ENCODE data around the gene PPL.

The PPL gene

DNA sequence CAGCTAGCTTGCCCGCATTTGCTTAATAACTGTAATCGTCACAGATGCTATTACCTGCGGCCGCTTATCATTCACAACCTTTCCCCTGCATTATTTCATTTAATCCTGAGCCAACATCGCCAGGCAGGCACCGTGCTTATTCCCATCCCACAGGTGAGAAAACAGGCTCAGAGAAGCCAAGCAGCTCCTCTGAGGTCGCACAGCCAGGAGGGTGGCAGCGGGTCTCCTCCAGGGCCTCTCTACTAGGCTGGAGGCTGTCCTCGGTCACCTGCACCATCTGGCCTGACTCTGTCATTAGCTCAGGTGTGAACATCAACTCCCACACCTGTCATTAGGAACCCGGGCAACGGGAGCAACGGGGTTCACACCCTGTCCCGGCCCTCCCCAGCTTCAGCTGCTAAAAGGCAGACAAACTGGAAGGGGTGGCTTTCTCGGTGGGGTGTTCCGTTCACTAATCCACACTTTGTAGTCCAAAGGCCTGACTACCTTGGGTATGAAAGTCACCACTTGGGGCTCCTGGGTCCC, 3.0 kb downstream of the PPL start:
- no peak for TF ChIP-seq TCF12 (IDR thresholded peaks at IDR 0.05; ENCODE audit: low read depth)
- TF ChIP-seq YY1 (IDR thresholded peaks at IDR 0.05; ENCODE audit: low read depth), result no peak
- TF ChIP-seq, protein P1, sequence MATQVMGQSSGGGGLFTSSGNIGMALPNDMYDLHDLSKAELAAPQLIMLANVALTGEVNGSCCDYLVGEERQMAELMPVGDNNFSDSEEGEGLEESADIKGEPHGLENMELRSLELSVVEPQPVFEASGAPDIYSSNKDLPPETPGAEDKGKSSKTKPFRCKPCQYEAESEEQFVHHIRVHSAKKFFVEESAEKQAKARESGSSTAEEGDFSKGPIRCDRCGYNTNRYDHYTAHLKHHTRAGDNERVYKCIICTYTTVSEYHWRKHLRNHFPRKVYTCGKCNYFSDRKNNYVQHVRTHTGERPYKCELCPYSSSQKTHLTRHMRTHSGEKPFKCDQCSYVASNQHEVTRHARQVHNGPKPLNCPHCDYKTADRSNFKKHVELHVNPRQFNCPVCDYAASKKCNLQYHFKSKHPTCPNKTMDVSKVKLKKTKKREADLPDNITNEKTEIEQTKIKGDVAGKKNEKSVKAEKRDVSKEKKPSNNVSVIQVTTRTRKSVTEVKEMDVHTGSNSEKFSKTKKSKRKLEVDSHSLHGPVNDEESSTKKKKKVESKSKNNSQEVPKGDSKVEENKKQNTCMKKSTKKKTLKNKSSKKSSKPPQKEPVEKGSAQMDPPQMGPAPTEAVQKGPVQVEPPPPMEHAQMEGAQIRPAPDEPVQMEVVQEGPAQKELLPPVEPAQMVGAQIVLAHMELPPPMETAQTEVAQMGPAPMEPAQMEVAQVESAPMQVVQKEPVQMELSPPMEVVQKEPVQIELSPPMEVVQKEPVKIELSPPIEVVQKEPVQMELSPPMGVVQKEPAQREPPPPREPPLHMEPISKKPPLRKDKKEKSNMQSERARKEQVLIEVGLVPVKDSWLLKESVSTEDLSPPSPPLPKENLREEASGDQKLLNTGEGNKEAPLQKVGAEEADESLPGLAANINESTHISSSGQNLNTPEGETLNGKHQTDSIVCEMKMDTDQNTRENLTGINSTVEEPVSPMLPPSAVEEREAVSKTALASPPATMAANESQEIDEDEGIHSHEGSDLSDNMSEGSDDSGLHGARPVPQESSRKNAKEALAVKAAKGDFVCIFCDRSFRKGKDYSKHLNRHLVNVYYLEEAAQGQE (IDR thresholded peaks at IDR 0.05; ENCODE audit: low read depth), result no peak

DNA sequence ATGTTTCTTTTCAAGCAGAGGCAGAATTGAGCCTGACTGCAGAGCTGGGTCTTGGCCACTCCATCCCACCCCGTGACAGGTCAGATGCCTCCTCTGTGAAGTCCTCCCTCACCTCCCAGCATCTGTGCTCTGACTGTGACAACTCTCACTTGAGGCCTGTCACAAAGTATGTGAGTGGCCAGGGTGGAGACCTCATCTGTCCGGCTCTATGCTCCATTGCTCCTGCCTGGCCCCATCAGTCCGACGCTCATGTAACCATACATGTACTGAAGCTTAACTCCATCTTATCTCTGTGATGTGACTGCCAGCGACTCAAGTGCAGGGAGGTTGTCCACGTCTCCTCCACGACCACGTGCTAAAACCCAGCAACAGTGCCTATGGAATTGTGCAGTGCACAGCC, 3.5 kb downstream of the PPL start:
- no peak for TF ChIP-seq NFIC (IDR thresholded peaks at IDR 0.05)
- no peak for TF ChIP-seq EGR1 (IDR thresholded peaks at IDR 0.05)
- TF ChIP-seq, protein P2, sequence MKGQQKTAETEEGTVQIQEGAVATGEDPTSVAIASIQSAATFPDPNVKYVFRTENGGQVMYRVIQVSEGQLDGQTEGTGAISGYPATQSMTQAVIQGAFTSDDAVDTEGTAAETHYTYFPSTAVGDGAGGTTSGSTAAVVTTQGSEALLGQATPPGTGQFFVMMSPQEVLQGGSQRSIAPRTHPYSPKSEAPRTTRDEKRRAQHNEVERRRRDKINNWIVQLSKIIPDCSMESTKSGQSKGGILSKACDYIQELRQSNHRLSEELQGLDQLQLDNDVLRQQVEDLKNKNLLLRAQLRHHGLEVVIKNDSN (IDR thresholded peaks at IDR 0.05), result no peak

DNA sequence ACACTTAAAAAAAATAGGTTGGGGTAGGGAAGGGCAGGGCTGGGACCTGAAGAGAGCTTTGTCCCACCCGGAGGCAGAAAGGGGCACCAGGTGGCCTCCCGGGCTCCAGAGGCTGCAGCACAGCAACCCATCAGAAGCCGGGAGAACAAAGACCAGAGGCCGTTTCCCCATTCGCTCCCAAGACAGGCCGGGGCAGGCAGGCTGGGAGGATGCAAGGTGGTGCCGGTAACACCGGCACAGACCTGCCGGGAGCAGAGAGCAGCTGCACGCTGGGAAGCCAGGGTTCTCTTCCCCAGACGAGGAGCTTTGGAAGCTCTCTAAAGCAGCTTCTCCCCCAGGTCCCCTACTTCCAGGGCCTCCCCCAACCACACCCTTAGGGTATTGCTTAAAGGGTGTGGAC, 5.6 kb downstream of the PPL start:
- TF ChIP-seq CREB1 (IDR thresholded peaks at IDR 0.05; ENCODE audit: low read depth) (no peak), TEAD4 (IDR thresholded peaks at IDR 0.05) (no peak), NFIC (IDR thresholded peaks at IDR 0.05) (no peak), CEBPB (IDR thresholded peaks at IDR 0.05) (no peak), ZBTB7A (IDR thresholded peaks at IDR 0.05; ENCODE audit: low read depth) (no peak), FOXM1 (IDR thresholded peaks at IDR 0.05; ENCODE audit: borderline replicate concordance, low read depth) (no peak), RAD21 (IDR thresholded peaks at IDR 0.05; ENCODE audit: low read depth) (no peak), EGR1 (IDR thresholded peaks at IDR 0.05) (no peak), EP300 (IDR thresholded peaks at IDR 0.05; ENCODE audit: borderline replicate concordance) (no peak)
- TF ChIP-seq, protein P1 (IDR thresholded peaks at IDR 0.05; ENCODE audit: low read depth), result no peak

DNA sequence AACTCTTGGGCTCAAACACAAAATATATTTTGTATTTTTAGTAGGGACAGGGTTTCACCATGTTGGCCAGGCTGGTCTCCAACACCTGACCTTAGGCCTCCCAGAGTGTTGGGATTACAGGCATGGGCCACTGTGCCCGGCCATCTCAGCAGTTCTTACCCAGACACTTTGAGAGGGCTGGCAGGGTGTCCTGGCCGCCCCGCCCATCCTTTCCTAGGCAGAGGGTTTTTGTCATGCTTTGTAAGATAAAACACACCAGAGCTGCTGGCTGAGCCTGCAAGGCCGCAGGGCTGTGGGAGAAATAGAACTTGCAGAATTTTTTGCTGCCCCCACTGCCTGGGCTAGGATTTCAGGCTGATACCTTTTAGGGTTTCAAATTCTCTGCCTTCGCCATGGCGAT, 8.7 kb downstream of the PPL start:
- TF ChIP-seq, protein P3, sequence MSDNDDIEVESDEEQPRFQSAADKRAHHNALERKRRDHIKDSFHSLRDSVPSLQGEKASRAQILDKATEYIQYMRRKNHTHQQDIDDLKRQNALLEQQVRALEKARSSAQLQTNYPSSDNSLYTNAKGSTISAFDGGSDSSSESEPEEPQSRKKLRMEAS (IDR thresholded peaks at IDR 0.05), result no peak
- no peak for TF ChIP-seq TEAD4 (IDR thresholded peaks at IDR 0.05)
- TF ChIP-seq, protein P2 (IDR thresholded peaks at IDR 0.05), result no peak
- no peak for TF ChIP-seq RAD21 (IDR thresholded peaks at IDR 0.05; ENCODE audit: low read depth)
- TF ChIP-seq EGR1 (IDR thresholded peaks at IDR 0.05), result no peak
- TF ChIP-seq EP300 (IDR thresholded peaks at IDR 0.05; ENCODE audit: borderline replicate concordance), result no peak
- TF ChIP-seq, protein P1 (IDR thresholded peaks at IDR 0.05; ENCODE audit: low read depth), result no peak

DNA sequence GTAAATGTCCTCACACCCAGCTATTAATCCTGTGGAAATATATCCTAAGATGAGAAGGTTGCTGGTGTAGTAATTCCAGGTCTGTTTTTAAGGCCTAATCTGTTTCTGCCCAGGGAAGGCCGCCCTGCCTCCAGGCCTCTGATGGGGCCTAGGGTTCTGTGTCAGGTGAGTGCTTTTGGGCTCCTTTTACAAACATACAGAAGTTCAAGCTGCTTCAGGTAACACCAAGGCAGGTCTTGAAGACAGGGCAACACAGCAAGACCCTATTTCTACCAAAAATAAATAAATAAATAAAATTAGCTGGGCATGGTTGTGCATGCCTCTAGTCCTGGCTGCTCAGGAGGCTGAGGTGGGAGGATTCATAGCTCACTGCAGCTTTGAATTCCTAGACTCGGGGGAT, 9.3 kb downstream of the PPL start:
- TF ChIP-seq TAF1 (IDR thresholded peaks at IDR 0.05; ENCODE audit: low read depth), result no peak
- TF ChIP-seq NFIC (IDR thresholded peaks at IDR 0.05), result no peak

DNA sequence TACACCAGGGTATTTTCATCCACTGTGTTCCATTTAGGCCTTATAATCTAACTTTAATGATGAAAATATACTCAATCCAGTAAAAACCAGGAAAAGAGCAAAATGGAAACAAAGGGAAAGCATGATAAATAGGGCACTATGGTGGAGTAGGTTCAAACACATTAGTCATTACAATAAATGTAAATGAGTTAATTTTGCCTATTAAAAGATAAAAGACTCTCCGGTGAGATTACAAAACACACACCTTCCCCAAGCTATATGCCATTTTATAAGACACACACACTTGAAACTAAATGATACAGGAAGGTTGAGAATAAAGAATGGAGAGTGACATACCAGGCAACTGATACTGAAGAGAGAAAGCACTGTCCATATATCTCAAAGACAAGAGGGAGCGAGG, 10.0 kb downstream of the PPL start:
- TF ChIP-seq EP300 (IDR thresholded peaks at IDR 0.05; ENCODE audit: borderline replicate concordance) (no peak), NFIC (IDR thresholded peaks at IDR 0.05) (no peak), CREB1 (IDR thresholded peaks at IDR 0.05; ENCODE audit: low read depth) (no peak), TCF12 (IDR thresholded peaks at IDR 0.05; ENCODE audit: low read depth) (no peak), RAD21 (IDR thresholded peaks at IDR 0.05; ENCODE audit: low read depth) (no peak)
- TF ChIP-seq, protein P3 (IDR thresholded peaks at IDR 0.05), result no peak
- TF ChIP-seq, protein P1 (IDR thresholded peaks at IDR 0.05; ENCODE audit: low read depth), result no peak
- TF ChIP-seq, protein P2 (IDR thresholded peaks at IDR 0.05), result no peak
